ENCODE results near the gene COL3A1. TPM values are rescaled to one million over a fixed set of nuclear protein-coding genes. Genes with fewer than 3 reads are reported as not detected.

Gene COL3A1
- total RNA-seq, 5 donors from 2014 or later (not counting 1 experiment from before 2014, with no cell fraction given), result 0.79 to 2.0 (median 1.3) TPM; not detected in 2

DNA sequence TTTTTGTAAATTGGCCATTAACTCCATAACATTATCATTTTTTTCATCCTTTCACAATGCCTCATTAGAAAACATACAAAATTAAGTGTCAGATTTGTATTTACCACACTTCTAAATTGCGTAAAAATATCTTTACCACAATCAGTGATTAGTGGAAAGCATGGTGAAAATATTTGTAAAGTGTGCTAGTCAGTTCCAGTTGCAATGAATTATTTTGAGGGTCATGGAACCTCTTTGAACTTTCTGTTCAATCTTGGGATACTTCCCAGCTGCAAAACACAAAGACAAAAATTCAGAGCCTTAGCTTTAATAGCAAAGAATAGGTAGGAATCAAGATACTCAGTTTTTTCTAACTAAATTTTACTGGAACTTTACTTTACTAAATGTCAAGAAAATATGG is 4.0 kb upstream of the COL3A1 start:
- ChIA-PET CTCF (no interaction called here), POLR2A (no interaction called here)
- Histone ChIP-seq H3K27ac (ENCODE audit: low read length) (no peak overlapping the region), H3K4me1 (ENCODE audit: control insufficient read depth in 1 of 2, extremely low read depth in 1 of 2, insufficient read depth in 2 of 2, low read length in 2 of 2) (no peaks in the 10 kb centered on the region), H3K36me3 (ENCODE audit: control insufficient read depth in 2 of 2, extremely low read depth in 1 of 2, insufficient read depth in 1 of 2, low read length in 1 of 2) (no peaks in the 10 kb centered on the region), H3K27me3 (replicated peaks in 1 of 2; ENCODE audit: control insufficient read depth in 2 of 2, extremely low read depth in 1 of 2, insufficient read depth in 2 of 2, low read length in 1 of 2) (no peaks in the 10 kb centered on the region), H3K4me3 (ENCODE audit: control insufficient read depth in 1 of 2, extremely low read depth in 1 of 2, low read length in 1 of 2) (no peak overlapping the region), H3K9me3 (no peaks in the 10 kb centered on the region)
- no peak overlapping the region for H3K27ac Mint-ChIP-seq
- H3K9me3 Mint-ChIP-seq, result no peaks in the 10 kb centered on the region
- no peaks in the 10 kb centered on the region for H3K27me3 Mint-ChIP-seq
- WGBS (ENCODE audit: insufficient coverage), result no CpG with 5 or more reads among the region's 1 CpG
- no peaks in the 10 kb centered on the region for H3K36me3 Mint-ChIP-seq
- DNase-seq (no peak), ATAC-seq (replicated peaks in 1 of 4) (no peak)
- no peak overlapping the region for H3K4me3 Mint-ChIP-seq
- no peaks in the 10 kb centered on the region for H3K4me1 Mint-ChIP-seq

DNA sequence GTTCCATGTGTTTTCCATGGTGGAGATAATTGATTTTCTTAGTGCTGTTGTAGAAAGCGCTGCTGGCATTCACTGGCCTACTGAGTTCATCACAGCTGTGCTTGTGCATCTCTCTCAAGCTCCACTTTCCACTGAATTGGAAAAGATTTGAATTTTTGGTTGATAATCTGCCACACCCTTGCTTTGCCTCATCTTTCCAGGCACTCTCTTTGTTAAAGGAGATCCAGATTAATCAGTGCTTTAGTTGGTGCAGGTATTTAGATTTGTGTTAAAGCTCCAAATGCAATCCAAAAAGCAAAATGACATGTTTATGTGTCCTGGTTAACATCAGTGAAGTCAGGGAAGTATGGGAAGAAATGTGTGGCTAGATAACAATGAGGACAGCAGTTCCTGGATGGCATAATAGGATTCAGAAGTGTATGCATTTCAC is 2.7 kb upstream of the COL3A1 start:
- H3K27me3 ChIP-seq (replicated peaks in 1 of 2; ENCODE audit: control insufficient read depth in 2 of 2, extremely low read depth in 1 of 2, insufficient read depth in 2 of 2, low read length in 1 of 2), result no peaks in the 10 kb centered on the region
- no peaks in the 10 kb centered on the region for H3K36me3 Mint-ChIP-seq
- no peaks in the 10 kb centered on the region for H3K9me3 Mint-ChIP-seq
- no peaks in the 10 kb centered on the region for H3K36me3 ChIP-seq (ENCODE audit: control insufficient read depth in 2 of 2, extremely low read depth in 1 of 2, insufficient read depth in 1 of 2, low read length in 1 of 2)
- no peaks in the 10 kb centered on the region for H3K4me1 Mint-ChIP-seq
- ChIA-PET CTCF (interaction anchor here in 1 of 2 donors (0.7 kb wide), 1 partner anchor 15 kb away, joined by 3 read pairs; no protein-coding TSS in a partner anchor), POLR2A (no interaction called here)
- no peak overlapping the region for H3K4me3 ChIP-seq (ENCODE audit: control insufficient read depth in 1 of 2, extremely low read depth in 1 of 2, low read length in 1 of 2)
- H3K27ac Mint-ChIP-seq, result no peak overlapping the region
- WGBS (ENCODE audit: insufficient coverage), result no CpG with 5 or more reads among the region's 1 CpG
- H3K27ac ChIP-seq (ENCODE audit: low read length), result no peak overlapping the region
- H3K27me3 Mint-ChIP-seq, result peaks cover 2 to 5% of the 10 kb centered on the region in 2 donors
- ATAC-seq (replicated peaks in 1 of 4) (no peak), DNase-seq (no peak)
- H3K4me1 ChIP-seq (ENCODE audit: control insufficient read depth in 1 of 2, extremely low read depth in 1 of 2, insufficient read depth in 2 of 2, low read length in 2 of 2), result no peaks in the 10 kb centered on the region
- no peaks in the 10 kb centered on the region for H3K9me3 ChIP-seq
- no peak overlapping the region for H3K4me3 Mint-ChIP-seq

DNA sequence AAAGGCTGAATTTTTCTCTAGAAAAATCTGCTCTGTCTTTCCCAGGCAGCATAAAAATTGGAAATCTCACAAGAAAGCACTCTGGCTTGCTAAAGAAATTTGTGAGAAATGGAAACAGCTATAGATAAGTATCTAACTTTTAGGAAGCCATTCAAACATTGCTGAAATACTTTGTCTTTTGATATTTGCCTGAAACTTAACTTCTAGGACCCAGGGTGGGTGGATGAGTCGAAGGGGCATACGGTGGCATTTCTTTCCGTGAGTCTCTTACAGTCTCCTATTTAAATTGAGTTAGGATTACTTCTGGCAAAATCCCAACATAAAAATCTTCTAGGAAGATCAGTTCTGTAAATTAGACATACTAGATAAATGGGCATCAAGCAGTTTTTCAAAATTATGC is 532 bp upstream of the COL3A1 start:
- peaks cover 0 to under 1% (median 0%) of the 10 kb centered on the region in 3 donors for H3K4me1 Mint-ChIP-seq
- ChIA-PET POLR2A (no interaction called here), CTCF (no interaction called here)
- no peaks in the 10 kb centered on the region for H3K36me3 Mint-ChIP-seq
- no peaks in the 10 kb centered on the region for H3K9me3 Mint-ChIP-seq
- no peak overlapping the region for H3K27ac Mint-ChIP-seq
- no peak overlapping the region for H3K4me3 Mint-ChIP-seq
- no peak for ATAC-seq (replicated peaks in 1 of 4)
- no peak for DNase-seq
- no peaks in the 10 kb centered on the region for H3K36me3 ChIP-seq (ENCODE audit: control insufficient read depth in 2 of 2, extremely low read depth in 1 of 2, insufficient read depth in 1 of 2, low read length in 1 of 2)
- H3K9me3 ChIP-seq, result no peaks in the 10 kb centered on the region
- H3K27me3 Mint-ChIP-seq, result peaks cover 2 to 5% of the 10 kb centered on the region in 2 donors
- no peak overlapping the region for H3K27ac ChIP-seq (ENCODE audit: low read length)
- no peak overlapping the region for H3K4me3 ChIP-seq (ENCODE audit: control insufficient read depth in 1 of 2, extremely low read depth in 1 of 2, low read length in 1 of 2)
- no peaks in the 10 kb centered on the region for H3K27me3 ChIP-seq (replicated peaks in 1 of 2; ENCODE audit: control insufficient read depth in 2 of 2, extremely low read depth in 1 of 2, insufficient read depth in 2 of 2, low read length in 1 of 2)
- WGBS (ENCODE audit: insufficient coverage), result no CpG with 5 or more reads among the region's 3 CpGs
- H3K4me1 ChIP-seq (ENCODE audit: control insufficient read depth in 1 of 2, extremely low read depth in 1 of 2, insufficient read depth in 2 of 2, low read length in 2 of 2), result no peaks in the 10 kb centered on the region

DNA sequence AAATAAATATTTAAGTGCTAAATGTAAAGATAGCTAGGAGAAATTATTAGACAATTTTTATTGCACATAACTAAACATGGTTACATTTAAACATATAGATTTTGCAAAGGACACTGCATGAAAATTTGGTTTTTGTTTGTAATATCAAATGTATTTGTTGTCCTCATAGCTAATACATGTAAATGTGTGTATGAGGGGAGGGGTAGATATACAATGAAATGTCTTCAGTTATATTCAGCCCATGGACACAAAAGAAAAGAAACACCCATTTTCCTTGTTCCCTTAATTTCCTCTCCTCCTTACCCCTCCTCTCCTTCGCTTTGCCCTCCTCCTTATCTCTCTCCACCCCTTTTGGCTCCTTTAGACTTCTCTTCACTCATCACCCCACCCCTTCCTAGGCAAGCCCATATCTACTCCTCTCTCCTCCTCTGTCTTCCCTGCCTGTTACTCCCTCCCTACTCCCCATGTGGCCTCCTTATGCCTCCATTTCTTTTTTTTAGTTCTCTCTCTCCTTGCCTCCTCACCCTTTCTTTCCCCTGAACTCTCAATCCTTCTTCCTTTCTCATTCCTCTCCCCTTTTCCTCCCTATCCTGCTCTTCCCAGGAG is 1.4 kb downstream of the COL3A1 start:
- Histone ChIP-seq H3K4me1 (ENCODE audit: control insufficient read depth in 1 of 2, extremely low read depth in 1 of 2, insufficient read depth in 2 of 2, low read length in 2 of 2) (no peaks in the 10 kb centered on the region), H3K4me3 (ENCODE audit: control insufficient read depth in 1 of 2, extremely low read depth in 1 of 2, low read length in 1 of 2) (no peak overlapping the region), H3K27me3 (replicated peaks in 1 of 2; ENCODE audit: control insufficient read depth in 2 of 2, extremely low read depth in 1 of 2, insufficient read depth in 2 of 2, low read length in 1 of 2) (no peaks in the 10 kb centered on the region), H3K27ac (ENCODE audit: low read length) (no peak overlapping the region), H3K36me3 (ENCODE audit: control insufficient read depth in 2 of 2, extremely low read depth in 1 of 2, insufficient read depth in 1 of 2, low read length in 1 of 2) (no peaks in the 10 kb centered on the region), H3K9me3 (no peaks in the 10 kb centered on the region)
- Mint-ChIP-seq H3K27ac (no peak overlapping the region), H3K4me1 (peaks cover 0 to 6% (median 0%) of the 10 kb centered on the region in 3 donors), H3K27me3 (peaks cover 2 to 5% of the 10 kb centered on the region in 2 donors), H3K4me3 (no peak overlapping the region), H3K36me3 (no peaks in the 10 kb centered on the region), H3K9me3 (no peaks in the 10 kb centered on the region)
- ATAC-seq (replicated peaks in 1 of 4), result no peak
- ChIA-PET POLR2A (no interaction called here), CTCF (no interaction called here)
- no peak for DNase-seq
- WGBS (ENCODE audit: insufficient coverage), result 78% methylated on average over 1 of the region's 1 CpG

DNA sequence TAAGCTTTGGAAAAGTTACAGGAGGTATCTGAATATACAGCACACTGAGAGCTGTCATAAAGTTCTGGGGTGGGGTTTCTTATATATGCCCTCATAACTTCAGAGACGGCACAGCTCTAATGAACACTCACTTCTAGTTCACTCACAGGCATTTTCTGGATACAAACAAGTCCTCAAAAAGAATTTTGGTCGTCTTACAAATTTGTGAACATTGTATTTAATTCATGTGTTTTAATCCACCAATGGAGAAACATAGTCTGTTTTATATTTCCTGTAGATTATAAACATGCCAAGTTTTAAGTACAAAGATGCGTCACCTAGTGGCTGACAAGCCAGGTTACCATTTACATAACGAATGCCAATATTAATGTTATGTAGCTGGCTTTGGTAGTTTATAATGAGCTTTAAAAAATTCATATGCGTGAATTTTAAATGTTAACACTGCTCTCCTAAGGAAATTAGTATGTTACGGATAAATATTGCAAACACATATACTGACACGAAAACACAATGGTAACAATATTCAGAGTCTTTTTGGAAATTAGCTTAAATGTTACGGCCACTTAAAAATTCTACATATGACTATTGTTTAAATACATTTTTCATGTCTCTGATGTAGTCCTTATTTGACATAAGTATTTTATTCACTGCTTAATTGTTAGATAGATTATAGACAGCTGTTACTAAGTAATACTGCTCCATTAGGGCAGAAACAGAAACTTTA is 2.5 kb downstream of the COL3A1 start:
- H3K27me3 Mint-ChIP-seq, result peaks cover 2 to 5% of the 10 kb centered on the region in 2 donors
- WGBS (ENCODE audit: insufficient coverage), result no CpG with 5 or more reads among the region's 8 CpGs
- no peaks in the 10 kb centered on the region for H3K4me1 ChIP-seq (ENCODE audit: control insufficient read depth in 1 of 2, extremely low read depth in 1 of 2, insufficient read depth in 2 of 2, low read length in 2 of 2)

DNA sequence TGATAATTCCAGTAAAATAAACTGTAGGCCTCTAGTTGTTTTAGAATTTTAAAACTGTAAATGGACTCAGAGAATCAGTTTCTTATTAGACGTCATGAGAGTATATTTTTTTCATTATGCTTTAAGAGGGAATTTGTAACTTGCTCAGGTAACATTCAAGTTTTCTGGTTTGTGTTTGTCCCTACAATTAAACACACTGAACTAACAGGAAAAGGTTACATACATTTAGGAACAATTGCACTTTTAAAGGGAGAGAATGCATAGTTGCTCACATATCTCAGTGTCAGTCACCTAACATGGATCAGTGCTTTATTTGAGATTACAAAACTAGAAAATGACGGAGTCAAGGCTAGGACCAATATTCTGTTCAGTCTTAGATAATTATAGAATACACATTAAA is 3.1 kb downstream of the COL3A1 start:
- WGBS (ENCODE audit: insufficient coverage), result no CpG with 5 or more reads among the region's 2 CpGs
- CTCF ChIA-PET, result no interaction called here
- no peak overlapping the region for H3K4me3 ChIP-seq (ENCODE audit: control insufficient read depth in 1 of 2, extremely low read depth in 1 of 2, low read length in 1 of 2)

More for the DNA sequence above, 2.5 kb downstream of the COL3A1 start:
- H3K27ac ChIP-seq (ENCODE audit: low read length), result no peak overlapping the region
- no peaks in the 10 kb centered on the region for H3K9me3 Mint-ChIP-seq
- H3K4me3 ChIP-seq (ENCODE audit: control insufficient read depth in 1 of 2, extremely low read depth in 1 of 2, low read length in 1 of 2), result no peak overlapping the region
- DNase-seq, result no peak
- ATAC-seq (replicated peaks in 1 of 4), result no peak
- no peaks in the 10 kb centered on the region for H3K36me3 Mint-ChIP-seq
- H3K27ac Mint-ChIP-seq, result no peak overlapping the region
- H3K4me1 Mint-ChIP-seq, result peaks cover 0 to 6% (median 0%) of the 10 kb centered on the region in 3 donors
- H3K9me3 ChIP-seq, result no peaks in the 10 kb centered on the region
- H3K36me3 ChIP-seq (ENCODE audit: control insufficient read depth in 2 of 2, extremely low read depth in 1 of 2, insufficient read depth in 1 of 2, low read length in 1 of 2), result no peaks in the 10 kb centered on the region
- no peak overlapping the region for H3K4me3 Mint-ChIP-seq
- POLR2A ChIA-PET, result no interaction called here
- no peaks in the 10 kb centered on the region for H3K27me3 ChIP-seq (replicated peaks in 1 of 2; ENCODE audit: control insufficient read depth in 2 of 2, extremely low read depth in 1 of 2, insufficient read depth in 2 of 2, low read length in 1 of 2)
- CTCF ChIA-PET, result no interaction called here

More for the DNA sequence above, 3.1 kb downstream of the COL3A1 start:
- no peak overlapping the region for H3K4me3 Mint-ChIP-seq
- no peaks in the 10 kb centered on the region for H3K9me3 Mint-ChIP-seq
- DNase-seq, result no peak
- H3K27ac ChIP-seq (ENCODE audit: low read length), result no peak overlapping the region
- H3K36me3 ChIP-seq (ENCODE audit: control insufficient read depth in 2 of 2, extremely low read depth in 1 of 2, insufficient read depth in 1 of 2, low read length in 1 of 2), result no peaks in the 10 kb centered on the region
- no peaks in the 10 kb centered on the region for H3K4me1 ChIP-seq (ENCODE audit: control insufficient read depth in 1 of 2, extremely low read depth in 1 of 2, insufficient read depth in 2 of 2, low read length in 2 of 2)
- H3K27me3 ChIP-seq (replicated peaks in 1 of 2; ENCODE audit: control insufficient read depth in 2 of 2, extremely low read depth in 1 of 2, insufficient read depth in 2 of 2, low read length in 1 of 2), result no peaks in the 10 kb centered on the region
- H3K9me3 ChIP-seq, result no peaks in the 10 kb centered on the region
- no peak for ATAC-seq (replicated peaks in 1 of 4)
- peaks cover 2 to 5% of the 10 kb centered on the region in 2 donors for H3K27me3 Mint-ChIP-seq
- H3K36me3 Mint-ChIP-seq, result no peaks in the 10 kb centered on the region
- H3K4me1 Mint-ChIP-seq, result peaks cover 0 to 6% (median 0%) of the 10 kb centered on the region in 3 donors
- POLR2A ChIA-PET, result no interaction called here
- no peak overlapping the region for H3K27ac Mint-ChIP-seq
